Duodenal mucosa (tissue), 2 donors: ENCODE measurements around the gene TTLL6.
"Not testable (repeated sequence)": the region's sequence is repeated elsewhere in the genome, so short reads cannot be mapped to it uniquely, and the experiment has no call there.

Experiments used
- H3K27ac ChIP-seq: one replicate; pipeline ENCODE4 v1.7.0; 2013; ENCODE audit warnings: low read depth, low read length
- H3K27me3 ChIP-seq, 2 donors: one replicate each; pipeline ENCODE4 v1.7.0; 2013; ENCODE audit warnings: low read length in 2 of 2, control low read depth in 1 of 2; ENCODE audit not compliant: insufficient read depth in 2 of 2, control insufficient read depth in 1 of 2
- H3K36me3 ChIP-seq, 2 donors: one replicate each; pipeline ENCODE4 v1.7.0; 2013; ENCODE audit warnings: low read length in 2 of 2, control low read depth in 1 of 2; ENCODE audit not compliant: insufficient read depth in 2 of 2, control insufficient read depth in 1 of 2
- H3K4me1 ChIP-seq, 2 donors: one replicate each; pipeline ENCODE4 v1.7.0; 2013; ENCODE audit warnings: low read length in 2 of 2, control low read depth in 1 of 2; ENCODE audit not compliant: insufficient read depth in 2 of 2, control insufficient read depth in 1 of 2
- H3K4me3 ChIP-seq, 2 donors: one replicate each; pipeline ENCODE4 v1.7.0; 2013; ENCODE audit warnings: low read length in 2 of 2, low read depth in 1 of 2
- H3K9ac ChIP-seq, 2 donors: one replicate each; pipeline ENCODE4 v1.7.0; 2013; ENCODE audit warnings: low read length in 2 of 2, low read depth in 1 of 2
- H3K9me3 ChIP-seq, 2 donors: one replicate each; pipeline ENCODE4 v1.7.0; 2013; ENCODE audit warnings: low read length in 2 of 2, control low read depth in 1 of 2; ENCODE audit not compliant: control insufficient read depth in 1 of 2

Gene TTLL6

GRCh38 chr17:48718227-48718760 is 98.7 kb downstream of the TTLL6 start:
- Histone ChIP-seq H3K9me3 (no peaks in the 10 kb centered on the region), H3K9ac (no peak overlapping the region), H3K4me3 (no peak overlapping the region), H3K27ac (no peak overlapping the region), H3K36me3 (no peaks in the 10 kb centered on the region), H3K27me3 (peaks cover 66 to 75% of the 10 kb centered on the region in 2 donors), H3K4me1 (peaks cover 9 to 12% of the 10 kb centered on the region in 2 donors)

GRCh38 chr17:48717367-48718226 is 99.4 kb downstream of the TTLL6 start:
- Histone ChIP-seq H3K9me3 (no peaks in the 10 kb centered on the region), H3K36me3 (no peaks in the 10 kb centered on the region), H3K4me3 (no peak overlapping the region), H3K27me3 (peaks cover 63 to 72% of the 10 kb centered on the region in 2 donors), H3K4me1 (peaks cover 9 to 12% of the 10 kb centered on the region in 2 donors), H3K27ac (no peak overlapping the region), H3K9ac (no peak overlapping the region)

- H3K27me3 ChIP-seq, result peaks cover 62 to 70% of the 10 kb centered on the region in 2 donors
- H3K4me3 ChIP-seq, H3K9me3 ChIP-seq, H3K27ac ChIP-seq, H3K9ac ChIP-seq, H3K36me3 ChIP-seq: not testable (repeated sequence)
- peaks cover 9 to 12% of the 10 kb centered on the region in 2 donors for H3K4me1 ChIP-seq
Measured at GRCh38 chr17:48716549-48716948, 100.5 kb downstream of the TTLL6 start.

- Histone ChIP-seq H3K27me3 (peaks cover 63 to 69% of the 10 kb centered on the region in 2 donors), H3K9me3 (no peaks in the 10 kb centered on the region), H3K4me3 (no peak overlapping the region)
Measured at GRCh38 chr17:48715496-48716399, 101.3 kb downstream of the TTLL6 start.

More at GRCh38 chr17:48715496-48716399, 101.3 kb downstream of the TTLL6 start:
- Histone ChIP-seq H3K4me1 (peaks cover 9 to 12% of the 10 kb centered on the region in 2 donors), H3K36me3 (no peaks in the 10 kb centered on the region), H3K27ac (no peak overlapping the region), H3K9ac (no peak overlapping the region)
